Hematopoietic multipotent progenitor cell (in vitro differentiated cells): ENCODE results near the gene PGGHG. TPM values are rescaled to one million over a fixed set of nuclear protein-coding genes. Genes with fewer than 3 reads are reported as not detected.
"Not testable (repeated sequence)": the region's sequence is repeated elsewhere in the genome, so short reads cannot be mapped to it uniquely, and the experiment has no call there.

Source experiments
- DNase-seq, 3 donors: peaks; one replicate each; pipeline ENCODE4 v3.0.0-alpha.2; 2011 to 2015; ENCODE audit warnings: low read depth in 2 of 3, low spot score in 2 of 3
- total RNA-seq: library from RNA; depleted of rRNA; stranded (reverse); fragments of >200 nt; gene quantifications from one replicate; pipeline ENCODE4 v1.2.3, GENCODE V29; 2012

PGGHG gene
- total RNA-seq, 1 donor, result 35.3 TPM

DNA sequence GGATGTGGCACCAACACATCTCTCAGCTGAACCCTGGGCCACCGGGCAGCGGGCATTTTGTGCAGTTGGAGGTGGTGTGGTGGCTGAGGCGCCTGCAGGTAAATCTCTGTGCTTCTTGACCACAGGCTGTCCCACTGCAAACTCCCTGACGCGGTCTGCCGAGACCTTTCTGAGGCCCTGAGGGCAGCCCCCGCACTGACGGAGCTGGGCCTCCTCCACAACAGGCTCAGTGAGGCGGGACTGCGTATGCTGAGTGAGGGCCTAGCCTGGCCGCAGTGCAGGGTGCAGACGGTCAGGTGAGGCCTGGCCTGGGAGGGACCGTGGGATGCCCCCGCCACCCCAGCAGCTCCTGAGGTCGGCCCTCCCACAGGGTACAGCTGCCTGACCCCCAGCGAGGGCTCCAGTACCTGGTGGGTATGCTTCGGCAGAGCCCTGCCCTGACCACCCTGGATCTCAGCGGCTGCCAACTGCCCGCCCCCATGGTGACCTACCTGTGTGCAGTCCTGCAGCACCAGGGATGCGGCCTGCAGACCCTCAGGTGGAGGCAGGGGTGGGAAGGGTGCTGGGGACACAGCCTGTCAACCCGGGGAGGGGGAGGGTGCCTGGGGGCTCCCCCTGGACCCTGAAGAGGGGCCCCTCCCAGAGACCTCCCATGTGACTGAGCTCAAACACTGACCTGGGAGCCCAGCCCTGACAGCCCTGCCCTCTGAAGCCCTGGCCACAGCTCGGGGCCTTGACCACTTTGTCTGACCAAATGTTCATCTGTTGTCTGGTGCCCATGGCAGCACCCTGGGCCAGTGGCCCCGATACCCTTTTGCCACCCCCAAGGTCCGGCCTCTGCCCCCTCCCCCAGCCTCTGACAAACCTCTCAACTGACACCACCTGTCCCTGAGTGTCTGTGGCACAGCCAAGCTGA, 4.6 kb upstream of the PGGHG start:
- DNase-seq, result no peak

DNA sequence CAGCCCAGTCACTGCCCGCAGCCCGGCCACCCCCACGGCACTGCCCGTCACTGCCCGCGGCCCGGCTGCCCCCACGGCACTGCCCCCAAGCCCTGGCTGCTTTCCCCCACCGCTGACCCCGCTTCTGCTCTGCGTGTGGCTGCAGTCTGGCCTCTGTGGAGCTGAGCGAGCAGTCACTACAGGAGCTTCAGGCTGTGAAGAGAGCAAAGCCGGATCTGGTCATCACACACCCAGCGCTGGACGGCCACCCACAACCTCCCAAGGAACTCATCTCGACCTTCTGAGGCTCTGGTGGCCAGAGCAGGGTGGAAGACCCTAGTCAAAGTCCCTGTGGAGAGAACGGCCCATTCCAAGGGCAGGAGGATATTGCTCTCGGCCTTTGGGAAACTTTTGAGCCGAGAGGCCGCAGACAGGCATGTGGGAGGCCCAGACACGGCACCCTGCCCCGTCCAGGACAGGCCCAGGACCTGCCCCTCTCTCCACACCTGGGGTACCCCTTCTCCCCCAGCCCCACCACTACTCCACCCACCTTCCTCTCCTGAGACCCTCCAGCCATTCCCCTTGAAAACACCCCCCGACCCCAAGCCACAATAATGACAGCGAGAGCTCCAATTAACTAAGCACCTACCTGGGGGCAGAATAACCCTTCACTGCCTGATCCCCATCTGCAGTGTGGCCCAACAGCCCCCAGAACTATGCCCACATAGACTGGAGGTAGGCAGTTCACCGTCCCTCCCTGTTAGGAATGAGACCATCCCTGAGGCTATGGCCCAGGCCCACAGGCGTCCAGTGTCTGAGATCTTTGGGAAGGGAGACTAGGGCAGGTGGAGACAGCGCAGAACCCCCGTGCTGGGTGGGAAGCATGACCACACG, 3.7 kb upstream of the PGGHG start:
- DNase-seq, result no peak

- DNase-seq, result no peak
These were observed 3.1 kb upstream of the PGGHG start for GRCh38 chr11:285894-286220.

DNA sequence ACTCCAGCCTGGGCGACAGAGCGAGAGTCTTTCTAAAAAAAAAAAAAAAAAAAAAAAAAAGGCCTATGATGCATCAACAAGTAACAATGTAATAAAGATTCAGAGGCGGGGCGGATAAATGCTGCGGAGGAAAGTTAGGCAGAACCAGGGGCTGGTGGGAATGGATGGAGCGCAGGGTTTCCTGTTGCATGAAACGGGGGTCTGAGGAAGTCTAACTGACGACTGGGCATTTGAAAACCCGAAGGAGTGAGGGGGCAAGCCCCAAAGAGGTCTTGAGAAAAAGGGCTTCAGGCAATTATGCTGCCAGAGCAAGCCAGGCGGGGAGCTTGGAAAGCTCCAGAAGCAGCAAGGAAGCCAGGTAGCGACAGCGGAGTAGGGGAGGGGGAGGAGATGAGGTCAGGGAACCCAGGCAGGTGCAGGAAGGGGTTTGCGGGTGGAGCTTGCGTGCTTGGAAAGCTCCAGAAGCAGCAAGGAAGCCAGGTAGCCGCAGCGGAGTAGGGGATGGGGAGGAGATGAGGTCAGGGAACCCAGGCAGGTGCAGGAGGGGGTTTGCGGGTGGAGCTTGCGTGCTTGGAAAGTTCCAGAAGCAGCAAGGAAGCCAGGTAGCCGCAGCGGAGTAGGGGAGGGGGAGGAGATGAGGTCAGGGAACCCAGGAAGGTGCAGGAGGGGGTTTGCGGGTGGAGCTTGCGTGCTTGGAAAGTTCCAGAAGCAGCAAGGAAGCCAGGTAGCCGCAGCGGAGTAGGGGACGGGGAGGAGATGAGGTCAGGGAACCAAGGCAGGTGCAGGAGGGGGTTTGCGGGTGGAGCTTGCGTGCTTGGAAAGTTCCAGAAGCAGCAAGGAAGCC, 1.7 kb upstream of the PGGHG start:
- not testable (repeated sequence) for DNase-seq

GRCh38 chr11:287821-288477, 977 bp upstream of the PGGHG start:
- DNase-seq, result no peak

DNA sequence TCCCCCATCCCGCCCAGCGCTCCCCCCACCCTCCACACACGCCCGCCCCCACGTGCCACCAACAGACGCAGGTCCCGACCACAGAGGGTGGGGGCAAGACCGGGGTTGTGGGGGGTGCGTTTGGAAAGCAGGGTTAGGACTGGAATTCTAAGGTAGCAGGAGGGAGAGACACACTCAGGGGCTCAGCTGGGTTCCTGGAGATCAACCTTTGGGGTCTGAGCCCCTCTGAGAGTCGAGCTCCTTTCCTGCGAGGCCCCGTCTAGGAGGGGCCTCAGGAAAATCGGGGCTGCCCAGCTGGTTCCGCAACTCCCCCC, 429 bp downstream of the PGGHG start:
- peak in 1 of 3 donors; percentile 24 for DNase-seq

GRCh38 chr11:289712-290620, 1.0 kb downstream of the PGGHG start:
- peak in 1 of 3 donors; percentile 24 for DNase-seq

DNA sequence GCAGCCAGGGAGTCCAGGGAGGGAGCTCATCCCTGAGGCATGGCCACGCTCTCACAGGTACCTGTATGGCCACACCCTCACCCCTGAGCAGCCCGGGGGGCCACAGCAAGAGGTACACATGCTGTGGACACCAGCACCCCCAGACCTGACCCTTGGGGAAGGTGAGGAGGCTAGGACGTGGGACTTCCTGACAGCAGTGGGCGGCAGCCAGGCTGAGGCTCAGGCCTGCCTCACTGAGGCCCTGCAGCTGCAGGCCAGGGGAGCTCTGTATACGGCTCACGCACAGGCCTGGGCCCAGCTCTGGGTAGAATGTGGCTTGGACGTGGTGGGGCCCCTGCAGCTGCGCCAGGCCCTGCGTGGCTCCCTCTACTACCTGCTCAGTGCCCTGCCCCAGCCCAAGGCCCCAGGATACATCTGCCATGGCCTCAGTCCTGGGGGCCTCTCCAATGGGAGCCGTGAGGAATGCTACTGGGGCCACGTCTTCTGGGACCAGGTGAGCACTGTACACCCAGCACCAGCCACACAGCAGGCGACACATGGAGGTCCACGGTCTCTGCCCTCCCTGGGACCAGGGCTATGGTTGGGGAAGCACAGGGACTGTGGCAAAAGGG, 1.8 kb downstream of the PGGHG start:
- DNase-seq, result no peak

GRCh38 chr11:291281-292210, 2.6 kb downstream of the PGGHG start:
- DNase-seq, result no peak

GRCh38 chr11:292211-293121, 3.5 kb downstream of the PGGHG start:
- no peak for DNase-seq

DNA sequence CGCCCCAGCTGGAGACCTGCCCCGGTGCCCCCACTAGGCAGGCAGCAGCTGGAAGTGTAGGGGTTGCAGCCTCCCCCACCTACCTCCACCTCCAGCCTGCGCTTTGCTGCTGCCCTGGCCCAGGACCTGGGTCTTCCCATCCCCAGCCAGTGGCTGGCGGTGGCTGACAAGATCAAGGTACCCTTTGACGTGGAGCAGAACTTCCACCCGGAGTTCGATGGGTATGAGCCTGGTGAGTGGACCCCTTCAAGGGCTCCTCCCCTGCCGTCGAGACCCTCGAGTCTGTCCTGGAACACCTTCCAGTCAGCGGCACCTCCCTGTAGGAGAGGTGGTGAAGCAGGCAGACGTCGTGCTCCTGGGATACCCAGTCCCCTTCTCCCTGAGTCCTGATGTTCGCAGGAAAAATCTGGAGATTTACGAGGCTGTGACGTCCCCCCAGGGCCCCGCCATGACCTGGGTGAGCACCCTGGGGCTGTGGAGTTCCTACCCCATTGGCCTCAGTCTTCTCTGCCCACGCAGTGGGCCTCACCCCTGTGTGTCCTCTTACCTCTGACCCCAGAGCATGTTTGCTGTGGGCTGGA, 4.4 kb downstream of the PGGHG start:
- no peak for DNase-seq

GRCh38 chr11:293852-294661, 5.1 kb downstream of the PGGHG start:
- no peak for DNase-seq

DNA sequence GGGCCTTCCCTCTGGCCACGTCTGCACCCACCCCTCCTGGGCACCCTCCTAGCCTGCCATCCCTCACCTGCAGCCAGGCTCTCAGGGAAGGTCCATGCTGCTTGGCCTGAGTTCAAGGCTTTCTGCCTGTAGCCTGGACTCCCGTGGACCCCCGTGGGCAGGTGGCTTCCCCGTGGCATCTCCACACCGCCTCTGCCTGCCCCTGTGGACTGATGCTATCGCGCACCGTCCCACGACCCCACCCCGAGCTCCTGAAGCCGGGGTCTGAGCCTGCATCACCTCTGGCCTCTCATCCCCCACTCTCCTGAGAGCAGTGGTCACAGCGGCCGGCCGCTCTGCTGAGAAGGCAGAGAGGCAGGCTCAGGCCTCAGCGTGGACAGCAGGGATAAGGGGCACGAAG, 5.9 kb downstream of the PGGHG start:
- DNase-seq, result no peak

DNA sequence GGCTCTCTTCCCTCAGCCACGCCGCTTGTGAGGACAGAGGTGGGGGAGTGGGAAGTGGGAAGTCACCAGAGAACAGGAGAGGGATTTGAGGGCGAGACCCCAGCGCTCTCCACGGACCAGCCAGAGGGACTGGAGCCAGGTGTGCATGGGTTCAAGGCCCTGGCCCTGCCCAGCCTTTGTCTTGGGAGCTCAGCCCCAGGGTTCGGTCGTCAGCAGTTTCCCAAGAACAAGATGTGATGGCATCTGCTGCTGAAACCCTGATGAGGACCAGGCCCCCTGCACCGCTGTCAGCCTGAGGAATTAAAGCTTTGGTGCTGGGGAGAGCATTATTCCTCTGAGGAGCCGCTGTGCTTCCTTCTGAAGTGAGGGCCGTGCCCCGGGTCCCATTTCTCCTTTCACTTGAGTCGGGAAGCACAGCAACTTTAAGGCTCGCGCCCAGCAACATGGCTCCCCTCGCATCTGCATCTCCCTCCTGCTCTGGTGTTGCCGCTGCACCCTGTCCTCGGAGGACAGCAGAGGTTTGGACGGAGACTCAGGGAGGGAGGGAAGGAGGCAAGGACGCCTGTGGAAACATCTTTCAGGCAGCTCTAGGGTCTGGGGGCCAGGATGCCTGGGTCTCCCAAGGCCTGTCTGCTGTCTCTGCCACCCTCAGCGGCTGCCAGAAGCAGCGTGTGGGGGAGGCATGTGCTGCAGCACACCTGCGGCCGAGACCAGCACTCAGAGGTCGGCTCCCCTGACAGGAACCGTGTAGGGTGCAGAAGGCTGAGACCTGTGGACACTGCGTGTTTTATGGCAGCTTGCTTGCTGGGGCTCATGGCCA, 6.6 kb downstream of the PGGHG start:
- no peak for DNase-seq
